A673 (cell line): ENCODE data around the gene APOBEC3A.

Experiments used
- EZH2 ChIP-seq: fragments of 200-600 bp; sonication (generic); IDR thresholded peaks from 2 replicates; pipeline ENCODE4 v1.6.1; 2017; ENCODE audit warnings: borderline replicate concordance, low read depth, mild to moderate bottlenecking, mixed read lengths, antibody characterized with exemption, low read length; ENCODE audit not compliant: poor library complexity, severe bottlenecking
- TF ChIP-seq, protein P1 (sequence below): fragments of 300-800, 200-600 bp; sonication (generic); conservative IDR thresholded peaks from 2 replicates; pipeline ENCODE4 v1.5.1; 2017; ENCODE audit warnings: low read depth, mild to moderate bottlenecking, antibody characterized with exemption, low read length, moderate library complexity, mixed read lengths

DNA sequence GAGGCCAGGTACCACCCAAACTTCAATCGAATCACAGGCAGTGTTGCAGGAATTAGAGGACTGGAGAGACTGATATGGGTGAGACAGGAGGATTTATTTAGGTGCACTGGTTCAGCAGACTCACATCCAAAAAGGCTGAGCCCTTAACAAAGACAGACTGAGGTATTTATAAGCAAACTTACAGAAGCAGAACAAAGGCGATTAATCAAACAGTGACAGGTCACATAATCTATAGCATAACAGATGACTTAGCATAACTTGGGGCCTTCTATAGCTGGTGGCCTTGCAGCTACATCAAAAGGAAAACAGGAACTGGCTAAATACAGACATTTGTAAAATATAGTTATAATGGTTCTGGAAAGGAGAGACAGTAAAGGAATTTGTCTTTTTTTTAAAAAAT lies 26.8 kb downstream of the APOBEC3A start:
- TF ChIP-seq, protein P1, sequence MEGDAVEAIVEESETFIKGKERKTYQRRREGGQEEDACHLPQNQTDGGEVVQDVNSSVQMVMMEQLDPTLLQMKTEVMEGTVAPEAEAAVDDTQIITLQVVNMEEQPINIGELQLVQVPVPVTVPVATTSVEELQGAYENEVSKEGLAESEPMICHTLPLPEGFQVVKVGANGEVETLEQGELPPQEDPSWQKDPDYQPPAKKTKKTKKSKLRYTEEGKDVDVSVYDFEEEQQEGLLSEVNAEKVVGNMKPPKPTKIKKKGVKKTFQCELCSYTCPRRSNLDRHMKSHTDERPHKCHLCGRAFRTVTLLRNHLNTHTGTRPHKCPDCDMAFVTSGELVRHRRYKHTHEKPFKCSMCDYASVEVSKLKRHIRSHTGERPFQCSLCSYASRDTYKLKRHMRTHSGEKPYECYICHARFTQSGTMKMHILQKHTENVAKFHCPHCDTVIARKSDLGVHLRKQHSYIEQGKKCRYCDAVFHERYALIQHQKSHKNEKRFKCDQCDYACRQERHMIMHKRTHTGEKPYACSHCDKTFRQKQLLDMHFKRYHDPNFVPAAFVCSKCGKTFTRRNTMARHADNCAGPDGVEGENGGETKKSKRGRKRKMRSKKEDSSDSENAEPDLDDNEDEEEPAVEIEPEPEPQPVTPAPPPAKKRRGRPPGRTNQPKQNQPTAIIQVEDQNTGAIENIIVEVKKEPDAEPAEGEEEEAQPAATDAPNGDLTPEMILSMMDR: no peak
- TF ChIP-seq EZH2: no peak
